B cell (primary cell): ENCODE measurements around the gene TLE6. TPM values are rescaled to one million over a fixed set of nuclear protein-coding genes. Genes with fewer than 3 reads are reported as not detected.

Experiments used
- ATAC-seq: fragments of 200-7000 bp; cut with Tn5 transposase; one replicate; pipeline ENCODE4 v1.10.0; 2021; ENCODE audit warnings: low read depth, mild to moderate bottlenecking, moderate number of reproducible peaks, moderate library complexity
- CTCF ChIA-PET: fragments of 350-600 bp; sonication (Branson Sonifier 250); formaldehyde crosslinking; loops from one replicate; lab custom pipeline; 2021; ENCODE audit warnings: antibody characterized with exemption, inconsistent platforms; lab: Charles Lee
- POLR2A ChIA-PET: fragments of 350-600 bp; sonication (Branson Sonifier 250); formaldehyde crosslinking; loops from one replicate; lab custom pipeline; 2021; ENCODE audit warnings: antibody characterized with exemption; lab: Charles Lee
- DNase-seq: peaks from one replicate; pipeline ENCODE4 v3.0.0; 2013
- H2AFZ ChIP-seq: 2 replicates; pipeline ENCODE4 v1.6.1; 2012; ENCODE audit warnings: mild to moderate bottlenecking, low read depth, low read length; ENCODE audit not compliant: insufficient read depth, poor library complexity, severe bottlenecking
- H3K27ac ChIP-seq, 2 donors: 1 replicate in 1 of 2; 2 replicates in 1 of 2; pipeline ENCODE4 v1.5.1; 2012 to 2013; ENCODE audit warnings: low read length in 2 of 2, mild to moderate bottlenecking in 2 of 2, moderate library complexity in 1 of 2
- H3K27me3 ChIP-seq, 4 experiments: fragments of 200-600 bp in 1 of 4; sonication (generic) in 1 of 4; replicated peaks in 1 of 4; 1 replicate in 2 of 4; 2 replicates in 2 of 4; pipeline versions ENCODE4 v1.6.1 to v1.7.0; 2013 to 2016; ENCODE audit warnings: low read length in 3 of 4, mild to moderate bottlenecking in 2 of 4, mixed read lengths in 1 of 4, moderate library complexity in 1 of 4; ENCODE audit not compliant: insufficient read depth in 4 of 4, control insufficient read depth in 3 of 4; ENCODE audit errors: control extremely low read depth in 1 of 4
- H3K36me3 ChIP-seq, 2 experiments: replicated peaks in 1 of 2; 1 replicate in 1 of 2; 2 replicates in 1 of 2; pipeline versions ENCODE4 v1.6.1 to v1.7.1; 2013; ENCODE audit warnings: low read length in 1 of 2; ENCODE audit not compliant: insufficient read depth in 2 of 2, control insufficient read depth in 1 of 2; ENCODE audit errors: control extremely low read depth in 1 of 2, extremely low read depth in 1 of 2
- H3K4me1 ChIP-seq, 2 donors: fragments of 200-600 bp in 1 of 2; sonication (generic) in 1 of 2; 1 replicate in 1 of 2; 2 replicates in 1 of 2; pipeline versions ENCODE4 v1.5.1 to v1.6.1; 2013 to 2017; ENCODE audit warnings: low read length in 2 of 2; ENCODE audit not compliant: control insufficient read depth in 2 of 2, insufficient read depth in 2 of 2
- H3K4me2 ChIP-seq: replicated peaks from 2 replicates; pipeline ENCODE3; 2012; ENCODE audit warnings: mild to moderate bottlenecking, low read depth, low read length; ENCODE audit not compliant: poor library complexity, severe bottlenecking
- H3K4me3 ChIP-seq, 5 experiments: fragments of 200-600 bp in 1 of 5; sonication (generic) in 1 of 5; 1 replicate in 3 of 5; 2 replicates in 2 of 5; pipeline versions ENCODE4 v1.5.1 to v1.7.0; 2011 to 2016; ENCODE audit warnings: low read length in 4 of 5, mild to moderate bottlenecking in 4 of 5, low read depth in 2 of 5, control low read depth in 1 of 5, moderate library complexity in 1 of 5; ENCODE audit not compliant: insufficient read depth in 1 of 5; ENCODE audit errors: control extremely low read depth in 1 of 5, extremely low read depth in 1 of 5
- H3K79me2 ChIP-seq: fragments of 200-600 bp; sonication (generic); one replicate; pipeline ENCODE4 v1.6.0; 2016; ENCODE audit warnings: low read length; ENCODE audit not compliant: control insufficient read depth, insufficient read depth
- H3K9ac ChIP-seq: fragments of 200-600 bp; sonication (generic); 2 replicates; pipeline ENCODE4 v1.6.1; 2017; ENCODE audit warnings: mild to moderate bottlenecking, low read length, moderate library complexity
- H3K9me3 ChIP-seq, 3 donors: one replicate each; pipeline versions ENCODE4 v1.6.1 to v1.7.1; 2013; ENCODE audit warnings: low read length in 2 of 3; ENCODE audit not compliant: control insufficient read depth in 2 of 3, insufficient read depth in 1 of 3; ENCODE audit errors: control extremely low read depth in 1 of 3
- H4K20me1 ChIP-seq: 2 replicates; pipeline ENCODE4 v1.6.0; 2012; ENCODE audit warnings: mild to moderate bottlenecking, low read length; ENCODE audit not compliant: insufficient read depth, control insufficient read depth, poor library complexity, severe bottlenecking
- H3K27ac Mint-ChIP-seq: one replicate; pipeline ENCODE4 v1.8.0; 2021; ENCODE audit warnings: mixed read lengths
- H3K27me3 Mint-ChIP-seq: one replicate; pipeline ENCODE4 v1.8.0; 2021; ENCODE audit warnings: mixed read lengths
- H3K4me1 Mint-ChIP-seq: one replicate; pipeline ENCODE4 v1.8.0; 2021; ENCODE audit warnings: mixed read lengths
- H3K4me3 Mint-ChIP-seq: one replicate; pipeline ENCODE4 v1.8.0; 2021; ENCODE audit warnings: mixed read lengths
- H3K9me3 Mint-ChIP-seq: one replicate; pipeline ENCODE4 v1.8.0; 2022; ENCODE audit warnings: mixed read lengths; ENCODE audit not compliant: insufficient read depth
- CTCF ChIP-seq: fragments of 200-600 bp; IDR thresholded peaks from one replicate; pipeline ENCODE4 v1.8.0; 2022; ENCODE audit warnings: antibody characterized with exemption, mild to moderate bottlenecking
- EZH2 ChIP-seq: IDR thresholded peaks from 2 replicates; pipeline ENCODE4 v1.6.1; 2012; ENCODE audit warnings: borderline replicate concordance, low read depth, mild to moderate bottlenecking, moderate library complexity, low read length; ENCODE audit not compliant: insufficient read depth, poor library complexity, severe bottlenecking
- WGBS: methylation state at CpG from one replicate; pipeline ENCODE4 v1.1.5; 2013; ENCODE audit warnings: missing lambda C conversion rate; ENCODE audit not compliant: insufficient coverage; 5-methylcytosine and 5-hydroxymethylcytosine counted together
- intact Hi-C: fragments of 100-400 bp; cut with micrococcal nuclease; formaldehyde crosslinking; loops from one replicate; pipeline ENCODE4 v1.10.0; 2022
- polyA plus RNA-seq: library from polyadenylated mRNA; depleted of rRNA; stranded (reverse); fragments of >200 nt; gene quantifications from 2 replicates; pipeline ENCODE4 v1.2.3, GENCODE V29; 2012
- total RNA-seq, 2 donors: library from RNA; stranded (reverse); fragments of 120-200 nt in 1 of 2; gene quantifications; 1 replicate in 1 of 2; 2 replicates in 1 of 2; pipeline versions ENCODE4 v1.2.3 to v1.2.4, GENCODE V29; 2013 to 2022

The TLE6 gene
- total and polyA plus RNA-seq, 2 donors (not counting 1 experiment from before 2014, with no cell fraction given), result 1.5 to 3.0 TPM

DNA sequence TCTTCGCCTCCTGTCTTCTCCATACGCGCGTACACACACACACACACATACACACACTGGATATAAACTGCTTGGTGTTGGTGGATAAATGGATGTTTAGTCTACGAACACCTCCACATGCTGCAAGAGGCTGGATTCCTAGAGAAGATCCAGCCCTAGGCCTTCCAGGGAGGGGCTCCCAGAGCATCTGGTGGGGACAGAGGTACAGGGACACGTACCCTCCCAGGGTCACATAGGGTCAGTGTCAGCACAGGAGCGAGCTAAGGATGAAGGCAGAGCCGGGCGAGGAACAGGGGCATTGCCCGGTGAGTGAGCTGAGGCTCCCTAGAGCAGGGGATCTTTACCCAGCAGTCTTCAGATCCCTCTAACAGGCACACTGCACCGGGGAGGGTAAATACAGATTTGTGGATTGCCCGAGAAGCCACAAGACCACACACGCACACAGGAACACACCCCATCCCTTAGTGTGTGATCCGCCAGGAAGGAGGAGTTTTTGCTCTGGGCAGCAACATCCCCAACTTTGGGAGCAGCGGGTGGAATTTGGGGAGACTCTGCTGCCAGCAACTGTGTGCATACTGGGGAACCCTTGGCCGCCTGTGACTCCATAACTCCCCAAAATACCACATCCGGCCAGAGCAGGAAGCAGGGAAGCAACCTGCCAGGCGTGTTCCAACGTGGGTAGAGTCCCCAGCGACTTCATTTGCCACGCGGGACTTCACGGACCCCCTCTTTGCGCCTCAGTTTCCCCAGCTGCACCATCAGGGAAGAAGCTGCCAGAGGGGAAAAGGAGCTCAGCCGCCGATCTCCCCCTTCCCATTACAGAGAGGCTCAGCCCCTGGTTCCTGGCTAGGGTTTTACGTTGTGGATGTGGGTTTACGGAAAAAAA lies 57.5 kb downstream of the TLE6 start:
- Histone ChIP-seq H3K4me1 (peaks cover 12 to 19% of the 10 kb centered on the region in 2 donors), H4K20me1 (no peaks in the 10 kb centered on the region), H3K36me3 (no peaks in the 10 kb centered on the region), H3K79me2 (no peaks in the 10 kb centered on the region), H3K27ac (peak overlapping the region; percentile 8 to 26), H3K9ac (peak overlapping the region; percentile 83), H2AFZ (peak overlapping the region; percentile 85), H3K27me3 (peaks cover 0 to 6% (median 3%) of the 10 kb centered on the region in 4 experiments), H3K4me3 (peak overlapping the region; percentile 66 to 93 (median 72)), H3K4me2 (peak overlapping the region; percentile 98), H3K9me3 (no peaks in the 10 kb centered on the region)
- DNase-seq (peak; percentile 42), ATAC-seq (no peak)
- Mint-ChIP-seq H3K9me3 (no peaks in the 10 kb centered on the region), H3K4me3 (peak overlapping the region; percentile 87), H3K27me3 (peaks cover 16% of the 10 kb centered on the region), H3K27ac (peak overlapping the region; percentile 92), H3K4me1 (peaks cover 24% of the 10 kb centered on the region)
- intact Hi-C loops, result loop anchor here (1.0 to 2.0 kb wide), 4 partner anchors 26 to 194 kb away; partner anchors contain the start of genes TLE6 and ZNF555
- TF ChIP-seq EZH2, result no peak
- TF ChIP-seq CTCF, result no peak
- WGBS, result 4% methylated on average over 7 of the region's 28 CpGs
- ChIA-PET POLR2A (interaction anchor here (0.5 to 3.7 kb wide), 14 partner anchors 10 to 762 kb away, joined by 3 to 35 read pairs (median 4); partner anchors contain the start of genes TLE5 and TLE6), CTCF (interaction anchor here (0.6 to 4.0 kb wide), 15 partner anchors 12 to 547 kb away, joined by 3 to 32 read pairs (median 5); partner anchors contain the start of genes TLE5 and TLE6)
